HG03439 (cell line): Measurements from ENCODE around the gene GFI1.
A peak's percentile ranks its signal among the peaks of the same experiment; 100 is the strongest.
"Not testable (repeated sequence)": the region's sequence is repeated elsewhere in the genome, so short reads cannot be mapped to it uniquely, and the experiment has no call there.

ENCODE experiments used
- ATAC-seq: cut with Tn5 transposase; IDR thresholded peaks from one replicate; pipeline ENCODE4 v1.9.1; 2021; ENCODE audit warnings: mild to moderate bottlenecking, moderate library complexity; ENCODE audit not compliant: unreplicated experiment

Gene GFI1

GRCh38 chr1:92466683-92467352 lies 19.9 kb downstream of the GFI1 start:
- no peak for ATAC-seq

- ATAC-seq, result no peak
Observed at GRCh38 chr1:92465256-92465647, 21.5 kb downstream of the GFI1 start.

GRCh38 chr1:92464588-92465255 lies 22.0 kb downstream of the GFI1 start:
- no peak for ATAC-seq

GRCh38 chr1:92461364-92462097 lies 25.2 kb downstream of the GFI1 start:
- ATAC-seq, result peak; percentile 69

GRCh38 chr1:92459871-92460320 lies 26.8 kb downstream of the GFI1 start:
- ATAC-seq, result no peak

- ATAC-seq, result no peak
Observed at GRCh38 chr1:92458146-92458545, 28.6 kb downstream of the GFI1 start.

GRCh38 chr1:92447976-92448375 lies 38.7 kb downstream of the GFI1 start:
- ATAC-seq, result no peak

GRCh38 chr1:92447033-92447681 lies 39.6 kb downstream of the GFI1 start:
- ATAC-seq, result no peak

- no peak for ATAC-seq
Observed at GRCh38 chr1:92446546-92446945, 40.2 kb downstream of the GFI1 start.

- no peak for ATAC-seq
Observed at GRCh38 chr1:92445865-92446264, 40.9 kb downstream of the GFI1 start.

- ATAC-seq, result no peak
Observed at GRCh38 chr1:92444351-92444750, 42.4 kb downstream of the GFI1 start.

GRCh38 chr1:92443893-92444292 lies 42.8 kb downstream of the GFI1 start:
- no peak for ATAC-seq

- ATAC-seq, result no peak
Observed at GRCh38 chr1:92442351-92442750, 44.4 kb downstream of the GFI1 start.

- no peak for ATAC-seq
Observed at GRCh38 chr1:92441697-92442342, 44.9 kb downstream of the GFI1 start.

- no peak for ATAC-seq
Observed at GRCh38 chr1:92441316-92441696, 45.4 kb downstream of the GFI1 start.

- no peak for ATAC-seq
Observed at GRCh38 chr1:92439291-92439690, 47.4 kb downstream of the GFI1 start.

GRCh38 chr1:92434572-92434971 lies 52.2 kb downstream of the GFI1 start:
- not testable (repeated sequence) for ATAC-seq

- no peak for ATAC-seq
Observed at GRCh38 chr1:92430030-92430429, 56.7 kb downstream of the GFI1 start.

GRCh38 chr1:92425617-92426016 lies 61.1 kb downstream of the GFI1 start:
- no peak for ATAC-seq
